K562 (cell line): Measurements from ENCODE around the gene SMIM29. TPM values are rescaled to one million over a fixed set of nuclear protein-coding genes. Genes with fewer than 3 reads are reported as not detected.

Source experiments
- ATAC-seq: fragments of 200-7000 bp; cut with Tn5 transposase; 3 replicates; pipeline ENCODE4 v1.9.1; 2020; ENCODE audit warnings: moderate library complexity
- BruUV-seq: library from RNA; stranded (reverse); fragments of 400-500 nt; replicated peaks from 2 replicates; lab custom pipeline; 2021; lab: Mats Ljungman, UMichigan
- CTCF ChIA-PET: fragments of 300-600 bp; formaldehyde crosslinking; extraction: SDS; loops from one replicate; lab custom pipeline; 2021; ENCODE audit warnings: low intra/inter-chr PET ratio; lab: Yijun Ruan, JAX
- POLR2A ChIA-PET: fragments of 300-600, 350-650 bp; sonication (Branson Sonifier 250); formaldehyde crosslinking; extraction: SDS; loops from one replicate; lab custom pipeline; 2021; ENCODE audit warnings: antibody characterized with exemption, inconsistent platforms; lab: Yijun Ruan, JAX
- DNase-seq, 4 experiments: peaks; one replicate each; pipeline versions ENCODE4 v3.0.0 to v3.0.0-alpha.2; 2011 to 2018; ENCODE audit warnings: low spot score in 3 of 4, mixed read lengths in 3 of 4; ENCODE audit errors: extremely low read depth in 1 of 4
- FAIRE-seq: peaks from 2 replicates; lab custom pipeline; 2011; peaks lifted over from hg19 to GRCh38; lab: Jason Lieb, UNC
- H2AFZ ChIP-seq: 2 replicates; pipeline ENCODE4 v1.6.0; 2011; ENCODE audit warnings: low read depth, low read length, control low read depth, inconsistent platforms
- H3K27ac ChIP-seq: fragments of 200-600 bp; 3 replicates; pipeline ENCODE4 v1.8.0; 2011; ENCODE audit warnings: low read depth, mild to moderate bottlenecking, control low read depth, inconsistent platforms, low read length, moderate library complexity, mixed read lengths; ENCODE audit errors: extremely low read depth
- H3K27me3 ChIP-seq, 2 experiments: fragments of 300-600 bp in 1 of 2; 2 replicates in 1 of 2; 3 replicates in 1 of 2; pipeline versions ENCODE4 v1.6.0 to v1.8.0; 2011; ENCODE audit warnings: inconsistent platforms in 2 of 2, low read length in 2 of 2, mild to moderate bottlenecking in 1 of 2, mixed read lengths in 1 of 2, moderate library complexity in 1 of 2; ENCODE audit not compliant: control insufficient read depth in 2 of 2, insufficient read depth in 2 of 2
- H3K36me3 ChIP-seq: fragments of 300-600 bp; 3 replicates; pipeline ENCODE4 v1.8.0; 2011; ENCODE audit warnings: mild to moderate bottlenecking, low read length, inconsistent platforms; ENCODE audit not compliant: control insufficient read depth, insufficient read depth
- H3K4me1 ChIP-seq, 2 experiments: fragments of 200-600 bp in 1 of 2; replicated peaks in 1 of 2; 2 replicates in 1 of 2; 3 replicates in 1 of 2; pipeline versions ENCODE4 v1.5.1 to v1.8.0; 2011; ENCODE audit warnings: inconsistent platforms in 2 of 2, low read length in 2 of 2, mild to moderate bottlenecking in 1 of 2, mixed read lengths in 1 of 2, moderate library complexity in 1 of 2; ENCODE audit not compliant: control insufficient read depth in 2 of 2, insufficient read depth in 2 of 2
- H3K4me2 ChIP-seq: 2 replicates; pipeline ENCODE4 v1.6.1; 2011; ENCODE audit warnings: low read length, control low read depth, inconsistent platforms, mixed read lengths; ENCODE audit not compliant: insufficient read depth
- H3K4me3 ChIP-seq: fragments of 200-600 bp; sonication (generic), shearing (Covaris generic); 2 replicates; pipeline ENCODE4 v1.5.1; 2016; ENCODE audit warnings: control low read depth, inconsistent platforms
- H3K79me2 ChIP-seq: fragments of 200-600 bp; 3 replicates; pipeline ENCODE4 v1.8.0; 2011; ENCODE audit warnings: low read length, inconsistent platforms; ENCODE audit not compliant: control insufficient read depth, insufficient read depth
- H3K9ac ChIP-seq, 2 experiments: 2 replicates each; pipeline versions ENCODE4 v1.6.0 to v1.6.1; 2011; ENCODE audit warnings: low read depth in 2 of 2, low read length in 2 of 2, control low read depth in 1 of 2, inconsistent platforms in 1 of 2, mild to moderate bottlenecking in 1 of 2, mixed read lengths in 1 of 2; ENCODE audit not compliant: insufficient read depth in 1 of 2
- H3K9me1 ChIP-seq: one replicate; pipeline ENCODE4 v1.6.0; 2011; ENCODE audit warnings: inconsistent platforms, mild to moderate bottlenecking, low read length, moderate library complexity; ENCODE audit not compliant: control insufficient read depth, insufficient read depth
- H3K9me3 ChIP-seq: replicated peaks from 2 replicates; pipeline ENCODE4 v1.5.1; 2011; ENCODE audit warnings: low read depth, low read length, inconsistent platforms; ENCODE audit not compliant: control insufficient read depth, insufficient read depth
- H4K20me1 ChIP-seq: replicated peaks from 2 replicates; pipeline ENCODE4 v1.6.1; 2011; ENCODE audit warnings: low read length, inconsistent platforms, mixed read lengths; ENCODE audit not compliant: control insufficient read depth, insufficient read depth
- ETS1 ChIP-seq: conservative IDR thresholded peaks from 2 replicates; pipeline ENCODE4 v1.6.1; 2011; ENCODE audit warnings: low read depth, mild to moderate bottlenecking, low read length; ENCODE audit not compliant: control insufficient read depth
- FIP1L1 ChIP-seq: fragments of 200-400 bp; formaldehyde crosslinking; IDR thresholded peaks from 2 replicates; pipeline ENCODE4 v1.6.1; 2018; ENCODE audit warnings: mild to moderate bottlenecking, low read depth, low read length; ENCODE audit not compliant: poor library complexity, severe bottlenecking
- HMGXB4 ChIP-seq: sonication (generic); formaldehyde crosslinking; IDR thresholded peaks from 2 replicates; pipeline ENCODE4 v1.8.1; 2023; ENCODE audit warnings: mild to moderate bottlenecking, missing genetic modification reagents
- MTA2 ChIP-seq: fragments of 450-650 bp; IDR thresholded peaks from 2 replicates; pipeline ENCODE4 v1.6.1; 2016; ENCODE audit warnings: low read depth
- NR2C2 ChIP-seq, 2 experiments: fragments of 200-800 bp in 1 of 2; sonication (Bioruptor generic) in 1 of 2; sonication (generic) in 1 of 2; formaldehyde crosslinking in 1 of 2; IDR thresholded peaks; 2 replicates each; pipeline versions ENCODE4 v1.6.1 to v1.8.0; 2016 to 2022; ENCODE audit warnings: mild to moderate bottlenecking in 1 of 2, missing compliant biosample characterization in 1 of 2, missing genetic modification characterization in 1 of 2, missing genetic modification reagents in 1 of 2
- PCBP1 ChIP-seq: fragments of 200-400 bp; formaldehyde crosslinking; IDR thresholded peaks from 2 replicates; pipeline ENCODE4 v1.6.1; 2018; ENCODE audit warnings: mild to moderate bottlenecking, low read depth, low read length; ENCODE audit not compliant: poor library complexity, severe bottlenecking
- RBM34 ChIP-seq: fragments of 200-400 bp; formaldehyde crosslinking; IDR thresholded peaks from 2 replicates; pipeline ENCODE4 v1.6.1; 2018; ENCODE audit warnings: low read length, borderline replicate concordance; ENCODE audit not compliant: insufficient read depth
- RFX5 ChIP-seq: IDR thresholded peaks from 2 replicates; pipeline ENCODE4 v1.6.1; 2011; ENCODE audit warnings: low read depth, mild to moderate bottlenecking, improper control_type of control experiment, low read length
- RHOXF2B ChIP-seq: fragments of 250-450 bp; sonication (Bioruptor Pico); conservative IDR thresholded peaks from 2 replicates; pipeline ENCODE4 v1.5.1; 2021
- SAFB ChIP-seq: fragments of 200-400 bp; formaldehyde crosslinking; IDR thresholded peaks from 2 replicates; pipeline ENCODE4 v1.6.1; 2017; ENCODE audit warnings: low read depth, low read length, borderline replicate concordance
- SMC3 ChIP-seq: conservative IDR thresholded peaks from 2 replicates; pipeline ENCODE4 v1.6.1; 2011; ENCODE audit warnings: low read depth, low read length, improper control_type of control experiment; ENCODE audit not compliant: insufficient read depth
- SPI1 ChIP-seq: IDR thresholded peaks from 2 replicates; pipeline ENCODE4 v1.6.1; 2011; ENCODE audit warnings: low read depth, low read length, control low read depth, borderline replicate concordance
- TCF15 ChIP-seq: fragments of 250-450 bp; sonication (Bioruptor Pico); IDR thresholded peaks from 2 replicates; pipeline ENCODE4 v1.8.0; 2022; ENCODE audit warnings: moderate library complexity, mild to moderate bottlenecking, inconsistent platforms
- TEAD4 ChIP-seq, 2 experiments: sonication (generic) in 1 of 2; formaldehyde crosslinking in 1 of 2; IDR thresholded peaks; 2 replicates each; pipeline versions ENCODE4 v1.6.1 to v1.8.0; 2012 to 2022; ENCODE audit warnings: borderline replicate concordance in 1 of 2, inconsistent platforms in 1 of 2, low read length in 1 of 2, mild to moderate bottlenecking in 1 of 2, missing genetic modification reagents in 1 of 2
- ZBED1 ChIP-seq: IDR thresholded peaks from 2 replicates; pipeline ENCODE4 v1.6.1; 2014
- ZNF586 ChIP-seq: fragments of 450-650 bp; formaldehyde crosslinking; conservative IDR thresholded peaks from 2 replicates; pipeline ENCODE4 v1.4.0; 2020; ENCODE audit warnings: mild to moderate bottlenecking, moderate library complexity
- WGBS: fragments of 100-300 bp; shearing (Covaris generic); methylation state at CpG from one replicate; pipeline ENCODE4 v1.1.6; 2016; ENCODE audit warnings: low coverage, mixed read lengths; ENCODE audit not compliant: insufficient coverage; ENCODE audit errors: missing lambda C conversion rate; 5-methylcytosine and 5-hydroxymethylcytosine counted together
- in situ Hi-C: fragments of 300-500 bp; cut with MboI; formaldehyde crosslinking; loops from 4 replicates; pipeline ENCODE4 v1.15.0; 2018; ENCODE audit warnings: inconsistent platforms, mixed read lengths
- intact Hi-C: fragments of 100-400 bp; cut with micrococcal nuclease; formaldehyde crosslinking; loops from 2 replicates; pipeline ENCODE4 v1.14.2; 2022
- polyA plus RNA-seq, 8 experiments: library from polyadenylated mRNA; depleted of rRNA in 4 of 8; stranded (reverse) in 5 of 8; unstranded in 3 of 8; fragments of >200 nt; fragmentation: Nextera tagmentation in 2 of 8; fragmentation: Illumina TruSeq in 1 of 8; extraction: Ambion mirVana in 2 of 8; extraction: Trizol in 1 of 8; gene quantifications; 2 replicates each; pipeline versions ENCODE4 v1.2.1 to v1.2.3, GENCODE V29; 2011 to 2014; ENCODE audit warnings: inconsistent platforms in 1 of 8, missing spikeins in 1 of 8
- total RNA-seq, 7 experiments: library from RNA; depleted of rRNA in 6 of 7; stranded (reverse); fragments of >200 nt in 6 of 7; fragmentation: Illumina TruSeq in 2 of 7; extraction: Trizol in 2 of 7; gene quantifications; 2 replicates each; pipeline versions ENCODE4 v1.2.1 to v1.2.3, GENCODE V29; 2011 to 2021; ENCODE audit warnings: low replicate concordance in 1 of 7

SMIM29 gene
- total and polyA plus RNA-seq, 9 of the 15 experiments (the other 6 are each of a cell fraction or from before 2014, with no cell fraction given) = 6.5 to 36.7 (median 20.9) TPM

- peak overlapping the region; percentile 43 for H3K4me3 ChIP-seq
- no peaks in the 10 kb centered on the region for H3K36me3 ChIP-seq
- TSS peak; percentile 94 for BruUV-seq
- in situ Hi-C loops = no loop called here
- H3K9me3 ChIP-seq = no peaks in the 10 kb centered on the region
- H2AFZ ChIP-seq = peak overlapping the region; percentile 99
- POLR2A ChIA-PET = interaction anchor here (0.9 to 2.3 kb wide), 10 partner anchors 9 to 167 kb away, joined by 3 to 34 read pairs (median 6); partner anchors contain the start of gene HMGA1
- peak overlapping the region; percentile 88 for H3K4me2 ChIP-seq
- no peaks in the 10 kb centered on the region for H3K79me2 ChIP-seq
- no peaks in the 10 kb centered on the region for H3K27me3 ChIP-seq
- 3% methylated on average over 45 of the region's 55 CpGs for WGBS
- FAIRE-seq (peak; percentile 87), ATAC-seq (peak; percentile 95), DNase-seq (peak; percentile 97 to 99 (median 98))
- intact Hi-C loops = no loop called here
- CTCF ChIA-PET = no interaction called here
- no peaks in the 10 kb centered on the region for H3K9me1 ChIP-seq
- H3K4me1 ChIP-seq = peaks cover 43 to 45% of the 10 kb centered on the region in 2 experiments
- H3K27ac ChIP-seq = peak overlapping the region; percentile 93
- H4K20me1 ChIP-seq = no peaks in the 10 kb centered on the region
- peak overlapping the region; percentile 92 to 94 for H3K9ac ChIP-seq
- no peak for TF ChIP-seq RFX5
- 0 out of 2 replicates have a peak, but pooled peaks have one; percentile 8 for TF ChIP-seq MTA2
- TF ChIP-seq RBM34 = no peak
- TF ChIP-seq ETS1 = 0 out of 2 replicates have a peak, but pooled peaks have one; percentile 27
- TF ChIP-seq TEAD4 (IDR thresholded peaks at IDR 0.05; ENCODE audit: low read length) = peak; percentile 59
- no peak for TF ChIP-seq TEAD4 (CRISPR knock-in tag; IDR thresholded peaks at IDR 0.05; ENCODE audit: borderline replicate concordance)
- no peak for TF ChIP-seq RHOXF2B (CRISPR knock-in tag)
- peak; percentile 79 for TF ChIP-seq PCBP1
- TF ChIP-seq ZBED1 = no peak
- no peak for TF ChIP-seq HMGXB4
- peak; percentile 79 for TF ChIP-seq SPI1
- 0 out of 2 replicates have a peak, but pooled peaks have one; percentile 2 for TF ChIP-seq SMC3
- no peak for TF ChIP-seq FIP1L1
- TF ChIP-seq ZNF586 (CRISPR knock-in tag) = no peak
- TF ChIP-seq NR2C2 (CRISPR knock-in tag; IDR thresholded peaks at IDR 0.05) = 0 out of 2 replicates have a peak, but pooled peaks have one; percentile 72
- peak; percentile 90 for TF ChIP-seq NR2C2 (tag; IDR thresholded peaks at IDR 0.05)
- TF ChIP-seq SAFB = peak; percentile 67
- TF ChIP-seq TCF15 (CRISPR knock-in tag) = no peak; the same call in 1 of the 2 replicates
These were observed 24.6 kb downstream of the SMIM29 start for GRCh38 chr6:34223956-34224940.
